ENCODE measurements around the gene LTK.
A peak's percentile ranks its signal among the peaks of the same experiment; 100 is the strongest.

Gene LTK

GRCh38 chr15:41501931-41502794 is 11.5 kb downstream of the LTK start:
- H3K4me3 ChIP-seq (ENCODE audit: low read length) = peak overlapping the region; percentile 32

GRCh38 chr15:41501191-41501917 is 12.3 kb downstream of the LTK start:
- DNase-seq (ENCODE audit: low read depth, low spot score) = no peak
- peak overlapping the region; percentile 32 for H3K4me3 ChIP-seq (ENCODE audit: low read length)

More at GRCh38 chr15:41501931-41502794, 11.5 kb downstream of the LTK start:
- no peak for DNase-seq (ENCODE audit: low read depth, low spot score)

GRCh38 chr15:41499109-41499851 is 14.3 kb downstream of the LTK start:
- DNase-seq (ENCODE audit: low read depth, low spot score) = no peak
- H3K4me3 ChIP-seq (ENCODE audit: low read length) = no peak overlapping the region

GRCh38 chr15:41498657-41499056 is 15.0 kb downstream of the LTK start:
- DNase-seq (ENCODE audit: low read depth, low spot score) = no peak
- H3K4me3 ChIP-seq (ENCODE audit: low read length) = no peak overlapping the region

GRCh38 chr15:41495736-41496599 is 17.7 kb downstream of the LTK start:
- H3K4me3 ChIP-seq (ENCODE audit: low read length) = no peak overlapping the region
- no peak for DNase-seq (ENCODE audit: low read depth, low spot score)

GRCh38 chr15:41494922-41495735 is 18.5 kb downstream of the LTK start:
- no peak overlapping the region for H3K4me3 ChIP-seq (ENCODE audit: low read length)
- DNase-seq (ENCODE audit: low read depth, low spot score) = no peak

- peak overlapping the region; percentile 44 for H3K4me3 ChIP-seq (ENCODE audit: low read length)
- no peak for DNase-seq (ENCODE audit: low read depth, low spot score)
These were observed 19.3 kb downstream of the LTK start for GRCh38 chr15:41494190-41494921.

- H3K4me3 ChIP-seq (ENCODE audit: low read length) = peak overlapping the region; percentile 44
- no peak for DNase-seq (ENCODE audit: low read depth, low spot score)
These were observed 19.8 kb downstream of the LTK start for GRCh38 chr15:41493902-41494189.

- DNase-seq (ENCODE audit: low read depth, low spot score) = peak; percentile 47
- H3K4me3 ChIP-seq (ENCODE audit: low read length) = peak within 1 kb of the TSS; percentile 61
These were observed 20.3 kb downstream of the LTK start, which contains the start of gene ITPKA for GRCh38 chr15:41493205-41493901. Gene ITPKA, plus strand, starts transcription at chr15:41493874. Its CDS starts 54 bp downstream, at chr15:41493928.

- no peak for DNase-seq (ENCODE audit: low read depth, low spot score)
- H3K4me3 ChIP-seq (ENCODE audit: low read length) = peak overlapping the region; percentile 61
These were observed 20.9 kb downstream of the LTK start for GRCh38 chr15:41492597-41493204.

- H3K4me3 ChIP-seq (ENCODE audit: low read length) = no peak overlapping the region
- DNase-seq (ENCODE audit: low read depth, low spot score) = no peak
These were observed 21.7 kb downstream of the LTK start for GRCh38 chr15:41491889-41492288.

GRCh38 chr15:41490355-41490754 is 23.3 kb downstream of the LTK start:
- DNase-seq (ENCODE audit: low read depth, low spot score) = peak; percentile 90
- H3K4me3 ChIP-seq (ENCODE audit: low read length) = no peak overlapping the region

GRCh38 chr15:41489641-41490040 is 24.0 kb downstream of the LTK start:
- no peak for DNase-seq (ENCODE audit: low read depth, low spot score)
- H3K4me3 ChIP-seq (ENCODE audit: low read length) = no peak overlapping the region

- peak; percentile 42 for DNase-seq (ENCODE audit: low read depth, low spot score)
- no peak overlapping the region for H3K4me3 ChIP-seq (ENCODE audit: low read length)
These were observed 25.8 kb downstream of the LTK start for GRCh38 chr15:41487802-41488201.

GRCh38 chr15:41487381-41487780 is 26.2 kb downstream of the LTK start:
- no peak overlapping the region for H3K4me3 ChIP-seq (ENCODE audit: low read length)
- no peak for DNase-seq (ENCODE audit: low read depth, low spot score)

GRCh38 chr15:41486286-41486685 is 27.3 kb downstream of the LTK start:
- no peak for DNase-seq (ENCODE audit: low read depth, low spot score)
- no peak overlapping the region for H3K4me3 ChIP-seq (ENCODE audit: low read length)
